ENCODE measurements around the gene FMNL3.

The FMNL3 gene

DNA sequence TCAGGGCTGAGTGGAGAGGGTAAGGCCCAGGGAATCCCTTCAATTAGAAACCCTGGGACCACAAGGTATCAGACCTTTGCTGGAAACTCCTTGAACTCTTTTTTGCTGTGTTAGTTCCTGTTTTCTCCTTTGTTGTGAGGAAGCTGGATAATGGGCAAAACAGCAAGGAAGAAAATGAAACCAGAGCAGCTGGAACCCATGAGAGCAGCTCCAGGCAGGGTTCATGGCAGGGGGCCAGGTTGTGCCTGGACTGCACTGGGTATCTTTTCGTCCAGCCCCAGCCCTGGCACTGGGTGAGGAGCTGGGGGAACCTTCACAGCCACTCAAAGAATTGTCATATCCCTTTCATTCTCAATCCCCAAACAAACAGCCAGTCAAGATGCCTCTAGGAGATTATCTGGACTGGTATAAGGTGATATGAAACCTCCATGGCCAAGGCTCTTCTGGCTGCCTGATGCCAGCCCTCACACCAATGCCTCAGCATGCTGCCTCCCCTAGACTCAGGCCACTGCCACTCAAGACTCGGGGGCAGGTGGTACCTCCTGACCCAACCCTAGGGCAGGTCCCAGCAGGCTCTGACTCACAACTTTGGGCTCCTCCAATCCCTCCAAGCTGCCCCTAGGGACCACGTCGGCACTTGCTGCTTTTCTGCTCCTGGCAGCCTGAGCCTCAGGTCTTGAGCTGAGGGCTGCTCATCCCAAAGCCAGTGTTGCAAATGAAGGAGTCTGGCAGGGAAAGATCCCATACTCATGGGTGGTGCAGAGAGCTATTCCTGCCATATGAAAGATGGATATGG lies 118.3 kb downstream of the FMNL3 start:
- no peak for DNase-seq

DNA sequence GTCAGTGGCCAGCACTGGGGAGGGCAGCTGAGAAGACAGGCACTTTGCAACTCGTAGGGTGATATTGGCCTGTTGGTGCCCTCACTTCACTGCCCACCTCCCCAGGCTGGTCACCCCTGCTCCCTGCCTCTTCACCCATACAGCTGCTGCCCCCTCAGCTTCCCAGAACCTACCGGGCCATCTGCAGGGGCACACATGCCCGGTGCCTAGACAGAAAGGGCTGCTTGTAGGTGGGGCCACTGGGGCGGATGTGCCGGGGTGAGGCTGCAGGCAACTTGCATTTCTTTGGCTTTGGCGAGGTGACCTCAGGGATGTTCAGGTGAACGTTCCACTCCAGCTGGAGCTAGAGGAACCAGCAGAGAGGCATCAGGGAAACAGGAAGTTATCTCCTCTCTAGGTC lies 118.9 kb downstream of the FMNL3 start:
- no peak for DNase-seq

DNA sequence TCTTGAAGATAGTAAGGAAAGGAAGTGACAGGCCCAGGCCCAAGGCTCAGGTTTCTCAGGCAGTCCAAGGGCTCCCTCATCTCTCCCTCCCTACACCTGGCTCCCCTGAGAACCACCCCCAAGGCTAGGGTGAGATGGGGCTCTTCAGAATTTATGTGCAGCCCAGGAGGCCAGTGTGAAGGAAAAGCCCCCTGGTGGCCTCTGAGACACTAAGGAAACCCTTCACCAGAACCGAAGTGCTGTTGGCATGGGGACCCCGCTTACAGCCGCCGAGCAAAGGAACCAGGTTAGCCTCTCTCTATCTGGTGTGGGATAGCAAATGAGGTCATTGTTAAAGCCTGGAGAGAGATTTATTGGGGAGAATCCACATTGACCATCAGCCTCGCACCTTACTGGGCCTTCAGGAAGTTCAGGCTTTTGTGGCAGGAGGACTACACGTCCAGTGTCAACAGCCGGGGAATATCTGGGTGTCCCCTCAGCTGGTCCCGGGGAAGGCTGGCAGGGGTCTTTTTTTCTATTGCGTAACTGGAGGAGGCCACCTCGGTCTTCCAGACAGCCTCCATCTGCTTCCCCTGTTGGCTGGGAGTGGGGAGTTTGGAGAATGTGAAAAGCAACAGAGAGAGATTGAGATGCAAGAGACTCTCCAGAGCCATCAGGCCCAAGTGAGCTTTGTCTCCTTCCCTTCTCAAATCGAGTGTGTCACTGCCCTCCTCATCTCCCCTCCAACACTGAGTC lies 119.9 kb downstream of the FMNL3 start:
- DNase-seq = no peak

Measured in NCI-H1048 (cell line).